Small intestine (tissue), 7 donors: ENCODE data around the gene COL4A4. TPM values are rescaled to one million over a fixed set of nuclear protein-coding genes. Genes with fewer than 3 reads are reported as not detected.
A peak's percentile ranks its signal among the peaks of the same experiment; 100 is the strongest.

Experiments
- DNase-seq, 2 donors: peaks; one replicate each; pipeline versions ENCODE4 v3.0.0 to v3.0.0-alpha.2; 2013
- FAIRE-seq: peaks from 2 replicates; lab custom pipeline; 2012; peaks lifted over from hg19 to GRCh38; lab: Jason Lieb, UNC
- H3K27ac ChIP-seq, 3 donors: one replicate each; pipeline ENCODE4 v1.5.1; 2013; ENCODE audit warnings: low read length in 2 of 3, mild to moderate bottlenecking in 2 of 3, control low read depth in 1 of 3, inconsistent platforms in 1 of 3, low read depth in 1 of 3, moderate library complexity in 1 of 3
- H3K27me3 ChIP-seq, 3 donors: one replicate each; pipeline ENCODE4 v1.6.1; 2013; ENCODE audit warnings: low read length in 3 of 3, inconsistent platforms in 1 of 3; ENCODE audit not compliant: control insufficient read depth in 3 of 3, insufficient read depth in 3 of 3
- H3K36me3 ChIP-seq, 3 donors: one replicate each; pipeline ENCODE4 v1.6.1; 2013; ENCODE audit warnings: low read length in 3 of 3, inconsistent platforms in 1 of 3, low read depth in 1 of 3, mild to moderate bottlenecking in 1 of 3, moderate library complexity in 1 of 3; ENCODE audit not compliant: control insufficient read depth in 3 of 3, insufficient read depth in 2 of 3
- H3K4me1 ChIP-seq, 3 donors: one replicate each; pipeline ENCODE4 v1.6.1; 2013; ENCODE audit warnings: low read length in 2 of 3, inconsistent platforms in 1 of 3, low read depth in 1 of 3, mild to moderate bottlenecking in 1 of 3, moderate library complexity in 1 of 3; ENCODE audit not compliant: control insufficient read depth in 3 of 3, insufficient read depth in 2 of 3
- H3K4me3 ChIP-seq, 3 donors: one replicate each; pipeline ENCODE4 v1.5.1; 2013; ENCODE audit warnings: low read length in 3 of 3, control low read depth in 1 of 3, inconsistent platforms in 1 of 3, low read depth in 1 of 3, mild to moderate bottlenecking in 1 of 3, moderate library complexity in 1 of 3
- H3K9me3 ChIP-seq, 2 donors: one replicate each; pipeline ENCODE4 v1.6.1; 2013; ENCODE audit warnings: low read depth in 1 of 2, low read length in 1 of 2; ENCODE audit not compliant: control insufficient read depth in 2 of 2, insufficient read depth in 1 of 2
- WGBS, 3 donors: extraction: QIAGEN DNeasy Blood & Tissue Kit; methylation state at CpG; one replicate each; pipeline ENCODE4 v1.1.7; 2013; 5-methylcytosine and 5-hydroxymethylcytosine counted together
- polyA plus RNA-seq, 4 donors: library from polyadenylated mRNA; stranded (reverse) in 3 of 4; unstranded in 1 of 4; fragments of 200-250 nt in 3 of 4; fragments of 120-200 nt in 1 of 4; gene quantifications; one replicate each; pipeline versions ENCODE4 v1.2.1 to v1.2.3, GENCODE V29; 2013
- donor health status: healthy with polysubstance abuse.
- donor health status: control.
- donor health status: control.
- donor health status: Bipolar disorder and iron deficiency.
- donor health status: healthy.

Gene COL4A4
- polyA plus RNA-seq, 4 donors = under 0.01 to 0.21 (median 0.19) TPM; not detected in 1

GRCh38 chr2:227057060-227057459, 106.9 kb downstream of the COL4A4 start:
- no peak for FAIRE-seq
- WGBS, 3 donors = 73 to 85% (median 79%) methylated on average over 1 of the region's 1 CpG

GRCh38 chr2:227054006-227054405, 110.0 kb downstream of the COL4A4 start:
- H3K27me3 ChIP-seq = no peaks in the 10 kb centered on the region
- H3K27ac ChIP-seq = no peak overlapping the region
- H3K9me3 ChIP-seq = no peaks in the 10 kb centered on the region
- 33 to 70% (median 48%) methylated on average over 1 of the region's 1 CpG for WGBS, 3 donors
- H3K4me1 ChIP-seq = no peaks in the 10 kb centered on the region
- no peaks in the 10 kb centered on the region for H3K36me3 ChIP-seq
- DNase-seq (no peak), FAIRE-seq (no peak)
- no peak overlapping the region for H3K4me3 ChIP-seq

More at GRCh38 chr2:227057060-227057459, 106.9 kb downstream of the COL4A4 start:
- no peak overlapping the region for H3K27ac ChIP-seq
- H3K9me3 ChIP-seq = no peaks in the 10 kb centered on the region
- H3K27me3 ChIP-seq = no peaks in the 10 kb centered on the region
- no peaks in the 10 kb centered on the region for H3K4me1 ChIP-seq
- DNase-seq = no peak
- no peaks in the 10 kb centered on the region for H3K36me3 ChIP-seq
- no peak overlapping the region for H3K4me3 ChIP-seq

- Histone ChIP-seq H3K27ac (no peak overlapping the region), H3K27me3 (no peaks in the 10 kb centered on the region), H3K4me1 (no peaks in the 10 kb centered on the region), H3K36me3 (no peaks in the 10 kb centered on the region), H3K9me3 (no peaks in the 10 kb centered on the region), H3K4me3 (no peak overlapping the region)
- WGBS, 3 donors = 17 to 44% (median 32%) methylated on average over 6 of the region's 6 CpGs
- no peak for FAIRE-seq
- no peak for DNase-seq
These were observed 111.1 kb downstream of the COL4A4 start for GRCh38 chr2:227052879-227053278.

- Histone ChIP-seq H3K27ac (no peak overlapping the region), H3K4me1 (no peaks in the 10 kb centered on the region), H3K27me3 (no peaks in the 10 kb centered on the region), H3K36me3 (no peaks in the 10 kb centered on the region), H3K4me3 (no peak overlapping the region), H3K9me3 (no peaks in the 10 kb centered on the region)
- FAIRE-seq (no peak), DNase-seq (no peak)
- 65 to 83% (median 75%) methylated on average over 3 of the region's 3 CpGs for WGBS, 3 donors
These were observed 120.0 kb downstream of the COL4A4 start for GRCh38 chr2:227043981-227044380.

- Histone ChIP-seq H3K9me3 (no peaks in the 10 kb centered on the region), H3K36me3 (no peaks in the 10 kb centered on the region), H3K27me3 (no peaks in the 10 kb centered on the region), H3K4me3 (no peak overlapping the region), H3K27ac (no peak overlapping the region), H3K4me1 (no peaks in the 10 kb centered on the region)
- FAIRE-seq (no peak), DNase-seq (peak; percentile 32 to 35)
- 29 to 40% (median 36%) methylated on average over 1 of the region's 1 CpG for WGBS, 3 donors
These were observed 125.3 kb downstream of the COL4A4 start for GRCh38 chr2:227038550-227039189.

GRCh38 chr2:227036527-227036926, 127.5 kb downstream of the COL4A4 start:
- H3K27ac ChIP-seq = no peak overlapping the region
- DNase-seq (no peak), FAIRE-seq (no peak)
- no peaks in the 10 kb centered on the region for H3K4me1 ChIP-seq
- H3K4me3 ChIP-seq = no peak overlapping the region
- H3K9me3 ChIP-seq = no peaks in the 10 kb centered on the region
- no peaks in the 10 kb centered on the region for H3K36me3 ChIP-seq
- 74 to 82% (median 81%) methylated on average over 3 of the region's 3 CpGs for WGBS, 3 donors
- no peaks in the 10 kb centered on the region for H3K27me3 ChIP-seq

- H3K36me3 ChIP-seq = no peaks in the 10 kb centered on the region
- WGBS, 3 donors = 52 to 75% (median 66%) methylated on average over 7 of the region's 7 CpGs
- no peaks in the 10 kb centered on the region for H3K4me1 ChIP-seq
- no peak for FAIRE-seq
- no peaks in the 10 kb centered on the region for H3K9me3 ChIP-seq
- DNase-seq = no peak
- no peak overlapping the region for H3K4me3 ChIP-seq
- H3K27me3 ChIP-seq = no peaks in the 10 kb centered on the region
- H3K27ac ChIP-seq = no peak overlapping the region
These were observed 128.2 kb downstream of the COL4A4 start for GRCh38 chr2:227035711-227036367.

GRCh38 chr2:227033471-227034148, 130.4 kb downstream of the COL4A4 start:
- H3K4me3 ChIP-seq = no peak overlapping the region
- no peak overlapping the region for H3K27ac ChIP-seq
- DNase-seq (peak; percentile 38 to 72), FAIRE-seq (no peak)
- no peaks in the 10 kb centered on the region for H3K36me3 ChIP-seq
- H3K9me3 ChIP-seq = no peaks in the 10 kb centered on the region
- WGBS, 3 donors = 53 to 59% (median 54%) methylated on average over 16 of the region's 16 CpGs
- H3K27me3 ChIP-seq = peaks cover 0 to 2% (median 0%) of the 10 kb centered on the region in 3 donors
- H3K4me1 ChIP-seq = no peaks in the 10 kb centered on the region
